NOMO-1 treated with DMSO at 0.1 percent for 48 hours (cell line): Measurements from ENCODE around the gene KIF2A.

Experiments
- DNase-seq: peaks from one replicate; lab custom pipeline; 2025; ENCODE audit not compliant: unreplicated experiment; lab: John Stamatoyannopoulos, UW

KIF2A gene

DNA sequence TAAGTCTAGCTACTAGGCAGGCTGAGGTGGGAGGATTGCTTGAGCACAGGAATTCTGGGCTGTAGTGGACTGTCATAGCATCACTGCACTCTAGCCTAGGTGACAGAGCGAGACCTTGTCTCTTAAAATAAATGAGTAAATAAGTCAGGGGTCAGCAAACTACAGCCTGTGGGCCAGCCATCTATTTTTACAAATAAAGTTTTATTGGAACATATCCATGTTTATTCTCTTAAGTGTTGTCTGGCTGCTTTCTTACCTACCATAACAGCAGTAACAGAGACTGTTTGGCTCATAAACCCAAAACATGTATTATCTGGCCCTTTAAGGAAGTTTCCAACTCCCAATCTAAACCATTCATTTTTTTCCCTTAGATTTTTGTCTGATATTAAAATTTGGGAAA is 68.1 kb downstream of the KIF2A start:
- no peak for DNase-seq

DNA sequence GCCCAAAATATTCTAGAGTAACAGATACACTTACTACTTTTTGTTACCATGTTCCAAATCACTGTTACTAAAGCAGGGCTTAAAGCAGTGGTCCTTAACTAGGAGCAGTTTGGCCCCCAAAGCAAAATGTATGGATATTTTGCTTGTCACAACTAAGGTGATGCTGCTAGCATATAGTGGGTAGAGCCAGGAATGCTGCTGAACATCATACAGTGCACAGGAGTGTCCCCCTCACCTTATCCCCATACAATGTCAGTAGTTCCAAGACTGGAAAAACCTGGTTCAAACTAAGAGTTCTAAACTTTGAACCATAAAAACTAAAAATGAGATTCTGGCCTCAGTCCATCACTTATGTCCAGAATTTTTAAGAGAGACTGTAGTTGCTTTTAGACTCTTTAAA is 69.6 kb downstream of the KIF2A start:
- no peak for DNase-seq

DNA sequence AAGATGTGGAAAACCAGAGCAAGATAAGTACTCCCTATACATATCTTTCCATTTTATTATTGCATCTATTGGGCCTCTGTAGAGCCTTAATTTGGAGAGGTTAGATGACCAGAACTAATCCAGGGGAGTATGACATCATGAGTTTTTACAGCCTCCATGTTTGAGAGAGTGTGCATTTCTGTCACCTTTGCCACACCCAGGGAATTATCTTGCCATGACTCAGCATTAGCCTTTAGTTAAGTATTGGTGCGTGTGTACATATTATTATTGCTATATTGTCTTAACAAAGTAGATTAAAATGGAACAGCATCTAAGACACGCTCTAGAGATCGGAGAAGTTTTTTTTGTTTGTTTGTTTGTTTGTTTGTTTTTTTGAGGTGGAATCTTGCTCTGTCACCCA is 70.1 kb downstream of the KIF2A start:
- DNase-seq: no peak

DNA sequence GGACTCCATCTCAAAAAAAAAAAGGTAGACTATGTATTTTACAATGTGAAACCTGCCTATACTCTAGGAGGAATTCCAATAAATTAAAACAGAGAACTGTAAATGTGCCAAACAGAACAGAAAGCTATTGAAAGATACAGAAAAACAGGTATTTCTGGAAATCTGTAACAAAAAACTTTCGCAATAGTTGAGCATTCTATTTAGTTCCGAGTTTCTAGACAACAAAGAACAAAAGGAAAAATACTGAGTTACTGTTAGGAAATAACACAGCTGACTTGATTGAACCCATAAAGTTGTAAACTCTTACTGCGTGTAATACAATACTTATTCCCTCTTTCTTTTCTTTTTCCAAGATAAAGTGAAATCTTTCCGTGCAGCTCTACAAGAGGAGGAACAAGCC is 79.1 kb downstream of the KIF2A start:
- DNase-seq: no peak

DNA sequence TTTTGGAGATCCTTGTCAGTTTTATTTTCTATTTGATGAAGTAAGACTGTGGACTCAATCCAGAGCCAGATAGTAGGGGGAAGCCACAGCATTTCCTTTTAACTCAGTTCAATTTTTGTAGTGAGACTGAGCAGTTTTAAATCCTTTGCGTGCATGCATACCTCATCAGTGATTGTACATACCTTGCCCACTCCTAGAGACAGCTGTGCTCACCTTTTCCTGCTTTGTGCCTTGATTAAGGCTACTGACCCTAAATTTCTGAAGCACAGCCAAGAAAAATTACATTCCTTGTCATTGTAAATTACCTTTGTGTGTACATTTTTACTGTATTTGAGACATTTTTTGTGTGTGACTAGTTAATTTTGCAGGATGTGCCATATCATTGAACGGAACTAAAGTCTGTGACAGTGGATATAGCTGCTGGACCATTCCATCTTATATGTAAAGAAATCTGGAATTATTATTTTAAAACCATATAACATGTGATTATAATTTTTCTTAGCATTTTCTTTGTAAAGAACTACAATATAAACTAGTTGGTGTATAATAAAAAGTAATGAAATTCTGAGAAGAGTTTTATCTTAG is 79.9 kb downstream of the KIF2A start:
- no peak for DNase-seq

DNA sequence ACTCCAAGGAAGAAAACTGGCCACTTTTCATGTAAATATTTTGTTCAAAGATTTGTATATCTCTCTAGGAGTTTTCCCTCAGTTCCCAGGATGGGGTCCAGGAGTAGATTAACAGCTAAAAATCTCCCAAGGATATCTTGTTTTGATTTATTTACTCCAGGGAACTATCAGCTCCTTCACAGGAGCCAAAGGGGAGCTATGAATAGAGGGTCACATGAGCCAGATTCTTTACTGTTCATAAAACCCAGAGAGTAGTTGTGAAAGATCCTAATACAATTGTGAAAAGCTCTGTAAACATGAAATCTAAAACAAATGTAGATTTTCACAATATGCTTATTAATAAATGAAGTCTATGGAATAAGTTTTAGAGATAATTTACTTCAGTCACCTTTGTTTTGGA is 80.8 kb downstream of the KIF2A start:
- no peak for DNase-seq

DNA sequence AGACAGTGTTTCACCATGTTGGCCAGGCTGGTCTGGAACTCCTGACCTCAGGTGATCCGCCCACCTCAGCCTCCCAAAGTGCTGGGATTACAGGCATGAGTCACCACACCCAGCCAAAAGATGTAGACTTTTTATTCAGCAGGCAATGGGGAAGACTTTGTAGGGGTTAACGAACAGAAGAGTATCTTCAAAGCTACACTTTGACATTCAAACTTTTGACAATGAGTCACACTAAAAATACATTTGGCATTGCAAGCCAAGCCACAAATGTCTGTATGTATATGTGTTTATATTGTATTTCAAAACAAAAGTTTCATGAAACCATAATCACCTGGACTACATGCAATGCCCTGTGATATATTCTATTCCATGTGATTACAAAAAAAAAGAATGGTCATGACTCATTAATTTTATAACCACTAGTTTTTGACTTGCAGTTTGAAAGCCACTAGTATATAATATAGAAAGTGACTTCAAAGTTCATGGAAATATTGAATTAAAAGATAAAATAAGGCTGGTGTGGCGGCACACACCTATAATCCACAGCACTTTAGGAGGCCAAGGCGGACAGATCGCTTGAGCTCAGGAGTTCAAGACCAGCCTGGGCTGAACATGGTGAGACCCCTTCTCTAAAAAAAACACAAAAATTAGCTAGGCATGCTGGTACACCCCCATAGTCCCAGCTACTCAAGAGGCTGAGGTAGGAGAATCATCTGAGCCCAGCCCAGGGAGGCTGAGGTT is 89.4 kb downstream of the KIF2A start:
- no peak for DNase-seq

DNA sequence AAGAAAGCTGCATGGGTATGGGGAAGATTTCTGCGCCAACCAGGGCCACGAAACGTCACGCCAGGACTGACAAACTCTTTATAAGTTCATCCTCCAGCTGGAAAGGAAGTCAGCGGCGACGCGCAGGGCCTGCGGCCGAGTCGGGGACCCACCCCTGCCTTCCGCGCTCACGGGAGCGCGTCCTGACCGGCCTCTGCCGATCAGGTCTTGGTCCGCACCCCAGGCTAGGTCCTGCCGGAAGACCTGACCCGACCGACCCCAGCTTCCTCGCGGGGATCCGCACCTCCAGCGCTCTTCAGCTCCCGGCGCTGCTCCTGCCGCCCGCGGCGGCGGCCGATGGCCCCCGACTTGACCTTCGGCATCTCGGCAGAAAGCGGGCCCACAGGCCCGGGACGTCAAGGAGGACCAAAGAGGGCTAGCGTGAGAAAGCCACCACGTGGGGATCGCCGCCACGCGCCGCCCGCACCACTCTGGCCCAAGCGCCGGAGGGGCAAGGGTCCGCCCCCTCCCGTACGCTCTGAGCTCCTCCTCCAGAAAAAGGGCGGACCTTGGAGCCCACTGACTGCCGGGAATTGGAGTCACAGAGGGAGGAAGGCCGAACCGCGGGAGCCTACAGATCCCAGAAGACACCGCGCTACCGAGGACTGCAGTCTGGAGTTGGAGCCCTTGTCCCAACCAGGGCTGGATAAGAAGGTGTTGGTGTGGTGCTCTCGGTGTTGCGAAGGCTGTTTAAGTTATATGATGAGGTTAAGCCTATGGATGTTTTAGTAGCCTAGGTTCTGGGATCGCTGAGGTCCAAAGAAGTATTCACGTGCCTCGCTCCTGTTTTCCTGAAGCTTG is 97.6 kb downstream of the KIF2A start, which contains the start of gene DIMT1:
DIMT1 (minus strand) TSS at position 495 of the 840 bp plus-strand sequence; CDS start at position 362, 133 bp downstream.
- peak; percentile 98 for DNase-seq

DNA sequence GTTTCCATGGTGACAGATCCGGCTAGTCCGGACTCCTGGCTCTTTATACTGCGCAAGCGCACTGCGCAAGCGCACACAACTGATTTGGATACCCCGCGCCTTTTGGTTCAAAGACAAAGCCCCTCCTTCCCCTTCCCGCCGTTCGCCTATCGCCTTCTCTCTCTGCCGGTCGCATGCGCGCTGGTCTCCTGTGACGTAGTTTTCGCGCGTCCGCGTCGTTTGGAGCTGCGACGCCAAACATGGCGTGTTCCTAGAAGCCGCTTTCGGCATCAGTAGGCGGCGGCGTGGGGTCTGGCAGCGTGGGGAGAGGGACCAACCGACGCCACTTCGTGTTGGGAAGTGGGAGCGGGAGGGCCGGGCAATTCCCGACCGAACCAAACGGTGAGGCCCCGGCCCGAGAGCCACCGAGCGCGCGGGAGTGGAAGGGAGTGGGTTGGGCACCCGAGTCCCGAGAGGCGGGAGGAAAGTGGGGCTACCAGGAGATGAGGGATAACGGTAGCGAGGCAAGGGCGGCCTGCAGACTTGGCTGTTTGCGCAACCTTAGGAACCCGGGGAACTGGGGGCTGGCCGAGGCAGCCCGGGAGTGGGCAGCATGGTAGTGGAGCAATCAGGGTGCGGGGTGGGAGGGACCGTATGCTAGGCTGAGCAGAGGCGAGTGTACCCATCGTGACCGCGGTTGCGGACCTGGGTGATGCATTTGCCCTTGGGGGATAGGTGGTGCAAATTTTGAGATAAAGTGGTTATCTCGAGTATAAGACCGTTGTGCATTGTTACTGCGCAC is 106.7 kb downstream of the KIF2A start, which contains the start of gene IPO11:
IPO11 (plus strand) TSS at position 215 of the 781 bp plus-strand sequence. CDS start 24,517 bp downstream, outside the sequence.
- peak; percentile 99 for DNase-seq

DNA sequence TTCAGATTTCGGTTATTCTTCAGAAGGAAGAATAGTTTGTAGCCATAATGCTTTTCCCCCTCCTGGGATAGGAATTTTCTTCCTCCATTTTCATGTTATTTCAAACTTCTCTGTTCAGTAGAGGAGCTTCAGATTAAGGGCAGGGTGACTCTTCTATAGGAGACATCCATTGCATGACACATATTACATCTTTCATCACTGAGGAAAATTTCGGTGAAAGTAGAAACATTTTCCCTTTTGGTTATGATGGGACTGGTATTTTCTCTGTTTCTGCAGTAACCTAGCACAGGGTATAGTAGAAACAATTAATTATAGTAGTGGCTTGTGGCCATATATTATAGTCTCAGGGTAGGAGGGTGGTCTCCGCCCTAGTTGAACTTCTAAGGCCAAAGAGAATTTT is 107.7 kb downstream of the KIF2A start:
- DNase-seq: no peak

DNA sequence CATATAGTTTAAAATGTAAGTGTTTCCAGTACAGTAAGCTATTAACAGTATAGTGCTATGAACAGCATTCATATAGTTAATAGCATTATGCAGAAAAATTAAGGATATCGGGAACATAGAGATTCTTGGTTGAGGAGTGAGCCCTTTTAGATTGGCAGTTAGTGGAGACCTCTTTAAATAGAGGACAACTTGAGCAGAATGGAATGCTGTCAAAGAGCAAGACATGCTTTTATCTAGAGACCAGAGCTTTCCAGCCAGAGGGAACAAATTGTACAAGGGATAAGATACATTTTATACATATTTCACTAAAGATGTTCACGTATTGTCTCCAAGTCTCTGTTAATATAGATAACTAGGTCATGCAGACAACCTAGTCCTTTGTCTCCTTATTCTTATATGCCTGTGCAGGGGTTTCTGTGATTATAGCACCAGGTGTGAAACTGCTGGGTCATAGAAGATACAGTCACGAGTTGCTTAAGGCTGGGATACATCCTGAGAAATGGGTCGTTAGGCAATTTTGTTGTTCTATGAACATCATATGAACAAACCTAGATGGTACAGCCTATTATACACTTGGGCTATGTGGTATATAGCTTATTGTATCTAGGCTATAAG is 112.6 kb downstream of the KIF2A start:
- DNase-seq: no peak

DNA sequence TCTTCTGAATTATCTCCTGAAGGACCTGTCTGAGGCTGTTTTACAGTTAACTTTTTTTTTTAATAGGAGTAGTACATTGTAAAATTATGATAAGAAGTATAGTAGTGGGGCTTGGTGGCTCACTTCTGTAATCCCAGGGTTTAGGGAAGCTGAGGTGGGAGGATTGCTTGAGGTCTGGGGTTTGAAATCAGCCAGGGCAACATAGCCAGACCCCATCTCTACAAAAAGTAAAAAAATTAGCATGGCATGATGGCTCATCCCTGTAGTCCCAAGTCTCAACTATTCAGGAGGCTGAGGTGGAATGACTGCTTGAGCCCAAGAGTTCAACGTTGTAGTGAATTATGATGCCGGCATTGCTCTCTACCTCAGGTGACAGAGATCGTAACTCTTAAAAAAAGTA is 113.6 kb downstream of the KIF2A start:
- DNase-seq: no peak

DNA sequence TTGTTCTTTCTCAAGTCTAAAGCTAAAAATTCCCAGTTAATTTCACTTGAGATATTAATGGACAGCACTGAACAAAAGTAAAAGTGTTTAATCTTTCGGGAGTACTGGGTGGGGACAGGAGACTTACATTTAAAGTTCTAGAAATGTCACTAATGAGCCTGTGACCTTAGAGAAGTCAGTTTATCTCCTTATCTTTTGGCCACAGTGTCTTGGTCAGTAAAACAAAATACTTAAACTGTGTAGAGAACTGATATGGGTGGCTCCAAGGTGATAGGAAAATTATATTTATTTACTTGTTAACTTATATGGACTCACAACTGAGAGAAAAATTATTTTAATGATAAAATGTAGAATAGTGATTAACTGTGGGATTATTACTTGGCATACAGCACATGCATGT is 115.4 kb downstream of the KIF2A start:
- no peak for DNase-seq

DNA sequence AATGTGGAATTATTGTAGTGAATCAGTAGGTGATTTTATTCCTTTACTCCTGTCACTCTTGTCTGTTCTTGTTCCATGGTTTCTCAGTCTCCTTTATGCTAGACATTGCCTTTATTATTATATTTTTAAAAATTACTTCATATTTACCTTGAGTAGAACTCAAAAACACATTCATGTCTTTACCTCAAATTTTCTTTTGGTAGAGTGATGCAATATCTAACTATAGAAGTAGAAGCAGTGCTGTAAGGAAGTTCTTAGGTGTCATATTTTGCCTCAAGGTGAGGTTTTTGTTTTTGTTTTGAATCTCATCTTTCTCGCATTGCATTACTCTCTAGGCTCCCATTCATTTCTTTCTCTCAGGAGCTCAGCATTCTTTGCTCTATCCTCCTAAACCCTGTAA is 118.8 kb downstream of the KIF2A start:
- DNase-seq: no peak

DNA sequence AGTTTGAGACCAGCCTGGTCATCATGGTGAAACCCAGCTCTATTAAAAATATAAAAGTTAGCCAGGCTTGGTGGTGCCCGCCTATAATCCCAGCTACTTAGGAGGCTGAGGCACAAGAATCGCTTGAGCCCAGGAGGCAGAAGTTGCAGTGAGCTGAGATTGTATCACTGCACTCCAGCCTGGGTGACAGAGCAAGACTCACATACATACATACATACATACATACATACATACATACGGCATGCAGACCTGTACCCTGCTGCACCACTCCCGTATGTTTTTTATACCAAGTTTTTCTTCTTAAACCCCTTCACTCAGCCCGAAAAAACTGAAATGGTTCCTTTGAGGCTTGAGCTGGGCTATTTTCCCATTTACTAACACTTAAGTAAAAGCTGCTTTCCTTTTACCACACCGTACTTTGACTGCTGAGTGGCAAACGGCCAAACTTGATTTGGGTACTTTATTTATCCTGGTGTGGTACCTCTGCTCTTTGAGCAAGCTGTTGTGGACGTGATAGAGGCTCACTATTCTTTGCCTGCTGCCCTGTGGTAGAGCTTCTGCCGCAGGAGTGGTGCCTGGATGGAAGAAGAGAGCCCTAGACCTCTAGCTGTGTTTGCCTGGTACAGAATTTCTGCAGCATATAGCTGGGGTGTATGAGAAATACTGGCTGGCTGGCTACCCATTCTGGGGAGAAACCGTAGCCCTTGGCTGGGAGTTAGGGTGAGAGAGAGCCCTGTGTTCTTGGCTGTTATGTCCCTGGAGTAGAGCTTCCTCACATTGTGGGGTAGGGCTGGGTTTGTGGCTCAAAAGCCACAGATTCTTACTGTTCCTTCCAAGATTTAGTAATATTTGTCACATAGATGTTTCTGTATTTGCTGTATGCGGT is 126.0 kb downstream of the KIF2A start:
- DNase-seq: peak; percentile 56

DNA sequence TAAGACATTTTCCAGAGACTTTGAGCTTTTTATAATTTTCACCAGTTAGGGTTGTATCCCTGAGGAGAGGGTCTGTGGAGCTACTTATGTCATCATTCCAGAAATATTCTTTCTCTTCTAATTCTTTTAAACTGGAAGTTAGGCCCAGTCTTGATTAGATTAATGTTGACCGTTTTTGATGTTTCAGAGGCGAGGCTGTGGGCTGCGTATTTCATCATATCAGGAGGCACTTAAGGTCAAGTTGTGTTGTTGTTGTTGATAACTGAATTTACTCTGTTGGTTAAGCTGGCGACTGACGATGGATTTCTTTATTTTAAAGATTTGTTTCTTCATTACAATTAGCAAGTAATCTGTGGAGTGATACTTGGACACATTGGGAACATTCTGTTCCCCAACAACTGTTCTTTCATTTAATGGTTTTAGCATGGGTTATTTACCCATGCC is 126.6 kb downstream of the KIF2A start:
- peak; percentile 56 for DNase-seq
